ENCODE data around the gene NXPE1.
A peak's percentile ranks its signal among the peaks of the same experiment; 100 is the strongest.

NXPE1 gene

DNA sequence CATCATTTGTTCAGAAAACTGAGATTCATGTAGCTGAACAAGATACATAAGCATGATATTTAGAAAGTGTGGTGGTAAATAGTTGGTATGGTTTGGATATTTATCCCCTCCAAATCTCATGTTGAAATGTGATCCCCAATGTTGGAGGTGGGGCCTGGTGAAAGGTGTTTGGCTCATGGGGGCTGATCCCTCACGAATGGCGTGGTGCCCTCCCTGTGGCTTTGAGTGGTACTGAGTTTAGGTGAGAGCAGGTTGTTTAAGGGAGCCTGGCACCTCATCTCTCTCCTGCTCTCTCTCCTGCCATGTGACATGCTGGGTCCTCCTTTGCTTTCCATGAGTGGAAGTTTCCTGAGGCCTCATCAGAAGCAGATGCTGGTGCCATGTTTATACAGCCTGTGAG lies 48.1 kb downstream of the NXPE1 start:
- no peak overlapping the region for H3K4me3 ChIP-seq (ENCODE audit: low read length)
- DNase-seq (ENCODE audit: low read depth), result no peak
- TF ChIP-seq, protein P1, sequence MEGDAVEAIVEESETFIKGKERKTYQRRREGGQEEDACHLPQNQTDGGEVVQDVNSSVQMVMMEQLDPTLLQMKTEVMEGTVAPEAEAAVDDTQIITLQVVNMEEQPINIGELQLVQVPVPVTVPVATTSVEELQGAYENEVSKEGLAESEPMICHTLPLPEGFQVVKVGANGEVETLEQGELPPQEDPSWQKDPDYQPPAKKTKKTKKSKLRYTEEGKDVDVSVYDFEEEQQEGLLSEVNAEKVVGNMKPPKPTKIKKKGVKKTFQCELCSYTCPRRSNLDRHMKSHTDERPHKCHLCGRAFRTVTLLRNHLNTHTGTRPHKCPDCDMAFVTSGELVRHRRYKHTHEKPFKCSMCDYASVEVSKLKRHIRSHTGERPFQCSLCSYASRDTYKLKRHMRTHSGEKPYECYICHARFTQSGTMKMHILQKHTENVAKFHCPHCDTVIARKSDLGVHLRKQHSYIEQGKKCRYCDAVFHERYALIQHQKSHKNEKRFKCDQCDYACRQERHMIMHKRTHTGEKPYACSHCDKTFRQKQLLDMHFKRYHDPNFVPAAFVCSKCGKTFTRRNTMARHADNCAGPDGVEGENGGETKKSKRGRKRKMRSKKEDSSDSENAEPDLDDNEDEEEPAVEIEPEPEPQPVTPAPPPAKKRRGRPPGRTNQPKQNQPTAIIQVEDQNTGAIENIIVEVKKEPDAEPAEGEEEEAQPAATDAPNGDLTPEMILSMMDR (conservative IDR thresholded peaks at IDR 0.05; ENCODE audit: low read length), result no peak

DNA sequence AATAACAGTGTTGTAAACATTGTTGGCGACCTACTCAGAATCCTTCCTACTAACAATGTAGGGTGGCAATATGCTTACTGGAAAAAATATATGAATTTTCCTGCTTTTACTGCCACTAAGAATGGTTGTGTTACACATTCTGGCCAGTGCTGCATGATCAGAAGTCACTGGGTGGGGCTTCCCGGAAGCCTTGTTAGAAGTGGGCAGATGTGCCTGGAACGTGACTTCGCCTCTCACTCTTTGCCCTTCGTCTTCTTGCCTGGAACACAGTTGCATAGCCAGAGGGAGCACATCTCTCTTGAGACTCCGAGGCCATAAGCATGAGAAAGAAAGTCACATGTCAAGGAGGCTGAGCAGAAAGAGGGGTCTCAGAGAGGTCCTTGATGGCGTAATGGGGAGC lies 48.6 kb downstream of the NXPE1 start:
- no peak overlapping the region for H3K4me3 ChIP-seq (ENCODE audit: low read length)
- TF ChIP-seq, protein P1 (conservative IDR thresholded peaks at IDR 0.05; ENCODE audit: low read length), result no peak
- DNase-seq (ENCODE audit: low read depth), result no peak

DNA sequence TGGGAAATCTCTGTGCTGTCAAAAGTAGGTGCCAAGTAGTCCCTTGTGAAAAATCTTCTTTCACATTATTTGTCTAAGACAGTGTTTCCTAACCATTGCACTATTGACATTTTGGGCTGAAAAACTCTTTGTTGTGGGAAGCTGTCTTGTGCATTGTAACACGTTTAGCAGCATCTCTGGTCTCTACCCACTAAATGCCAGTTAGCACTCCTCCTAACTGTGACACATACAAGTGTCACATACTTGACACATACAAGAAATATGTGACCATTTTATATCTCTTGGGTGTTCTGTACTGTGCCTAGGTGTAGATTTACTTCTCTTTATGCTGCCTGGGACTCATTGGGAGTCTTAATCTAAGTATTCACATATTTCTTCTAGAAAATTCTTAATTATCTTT lies 57.8 kb downstream of the NXPE1 start:
- DNase-seq (ENCODE audit: low read depth), result peak; percentile 17
- TF ChIP-seq, protein P1 (conservative IDR thresholded peaks at IDR 0.05; ENCODE audit: low read length), result no peak
- no peak overlapping the region for H3K4me3 ChIP-seq (ENCODE audit: low read length)

DNA sequence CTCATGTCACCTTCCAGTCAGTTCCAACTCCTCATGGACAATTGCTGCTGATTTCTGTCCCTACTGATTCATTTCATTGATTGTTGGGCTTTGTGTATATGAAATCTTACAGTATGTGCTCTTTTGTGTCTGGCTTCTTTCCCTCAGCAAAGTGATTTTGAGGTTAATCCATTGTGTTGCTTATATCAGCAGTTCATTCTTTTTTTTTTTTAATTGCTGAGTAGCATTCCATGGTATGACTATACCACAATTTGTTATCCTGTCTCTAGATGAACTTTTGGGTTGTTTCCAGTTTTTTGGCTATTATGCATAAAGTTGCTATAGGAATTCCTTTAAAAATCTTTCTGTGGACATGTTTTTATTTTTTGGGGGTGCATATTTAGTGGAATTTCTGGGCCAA lies 59.9 kb downstream of the NXPE1 start:
- peak; percentile 8 for DNase-seq (ENCODE audit: low read depth)
- TF ChIP-seq, protein P1 (conservative IDR thresholded peaks at IDR 0.05; ENCODE audit: low read length), result no peak

DNA sequence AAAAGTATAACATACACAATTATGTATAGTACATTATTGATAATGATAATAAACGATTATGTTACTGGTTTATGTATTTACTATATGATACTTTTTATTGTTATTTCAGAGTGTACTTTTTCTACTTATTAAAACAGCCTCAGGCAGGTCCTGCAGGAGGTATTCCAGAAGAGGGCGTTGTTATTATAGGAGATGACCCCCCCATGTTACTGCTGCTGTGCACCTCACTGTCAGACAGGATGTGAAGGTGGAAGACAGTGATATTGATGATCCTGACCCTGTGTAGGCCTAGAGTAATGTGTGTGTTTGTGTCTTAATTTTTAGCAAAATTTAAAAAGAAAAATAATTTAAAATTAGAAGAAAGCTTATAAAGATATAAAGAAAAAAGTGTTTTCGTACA lies 62.8 kb downstream of the NXPE1 start:
- H3K4me3 ChIP-seq (ENCODE audit: low read length), result no peak overlapping the region
- TF ChIP-seq, protein P1 (conservative IDR thresholded peaks at IDR 0.05; ENCODE audit: low read length), result no peak
- DNase-seq (ENCODE audit: low read depth), result no peak

More for the DNA sequence above, 59.9 kb downstream of the NXPE1 start:
- H3K4me3 ChIP-seq (ENCODE audit: low read length), result no peak overlapping the region

DNA sequence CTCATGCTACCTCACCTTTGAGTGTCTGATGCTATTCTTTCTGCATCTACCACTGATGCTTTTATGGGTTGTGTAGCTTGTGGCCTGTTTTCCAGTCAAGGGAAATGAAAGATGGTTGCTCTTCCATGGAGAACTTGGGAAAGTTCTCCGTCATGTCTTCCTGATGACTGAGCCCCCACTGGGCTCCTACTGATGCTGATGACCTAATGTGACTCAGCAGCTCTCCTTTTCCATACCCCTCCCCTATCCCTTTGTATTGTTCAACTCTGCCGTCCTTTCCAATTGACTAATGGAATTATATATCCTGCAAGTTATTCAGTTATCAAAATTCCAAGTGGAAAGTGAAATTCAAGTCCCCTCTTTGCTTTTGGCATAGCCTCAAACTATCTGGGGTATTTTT lies 75.8 kb downstream of the NXPE1 start:
- no peak for DNase-seq (ENCODE audit: low read depth)
- TF ChIP-seq, protein P1 (conservative IDR thresholded peaks at IDR 0.05; ENCODE audit: low read length), result no peak
- no peak overlapping the region for H3K4me3 ChIP-seq (ENCODE audit: low read length)

DNA sequence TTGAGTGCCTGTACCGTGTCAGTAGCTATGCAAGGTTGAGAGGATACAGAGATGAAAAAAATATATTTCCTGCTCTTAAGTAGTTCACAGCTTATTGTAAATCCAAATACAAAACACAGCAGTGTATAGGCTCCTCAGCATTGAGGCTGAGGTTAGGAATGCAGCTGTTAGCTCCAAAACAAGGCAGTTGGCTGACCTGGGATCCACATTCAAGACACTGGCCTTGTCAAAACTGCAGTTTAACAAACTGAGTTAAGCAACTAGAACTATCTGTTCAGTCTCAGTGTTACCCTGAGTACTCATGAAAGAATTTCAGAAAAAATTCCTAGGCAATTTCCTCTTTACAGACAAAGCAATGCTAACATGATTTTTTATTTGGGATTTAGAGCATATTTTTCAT lies 77.6 kb downstream of the NXPE1 start:
- TF ChIP-seq, protein P1 (conservative IDR thresholded peaks at IDR 0.05; ENCODE audit: low read length), result no peak
- no peak overlapping the region for H3K4me3 ChIP-seq (ENCODE audit: low read length)
- peak; percentile 8 for DNase-seq (ENCODE audit: low read depth)
